ENCODE data around the gene FZD1.

DNA sequence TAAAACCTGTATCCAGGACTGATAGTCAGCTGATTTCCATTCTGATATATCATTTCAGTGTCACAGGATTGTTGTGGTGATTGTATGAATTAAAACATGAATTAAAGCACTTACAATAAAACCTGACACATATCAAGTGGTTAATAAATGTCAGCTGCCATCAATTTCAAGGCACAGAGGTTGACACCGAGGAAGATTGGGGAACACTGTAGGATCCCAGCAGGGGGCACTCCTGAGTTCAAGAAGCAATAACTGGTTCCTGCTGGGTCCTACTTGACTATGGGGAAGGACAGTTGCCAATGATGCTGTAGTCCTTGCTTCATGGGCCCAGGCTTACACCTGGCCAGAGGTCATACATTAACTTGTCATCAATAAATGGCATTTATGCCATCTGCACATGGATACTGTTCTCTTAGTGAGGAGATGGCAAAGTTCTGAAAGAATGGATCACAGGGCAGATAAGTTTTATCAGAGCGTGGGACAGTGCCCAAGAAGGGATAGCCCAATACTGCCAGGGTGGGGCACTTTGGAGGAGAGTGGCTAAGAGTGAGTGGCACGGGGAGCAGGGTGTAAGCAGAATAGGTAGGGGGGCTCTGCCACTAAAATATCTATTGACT is 24.1 kb downstream of the FZD1 start:
- TF ChIP-seq, protein P1, sequence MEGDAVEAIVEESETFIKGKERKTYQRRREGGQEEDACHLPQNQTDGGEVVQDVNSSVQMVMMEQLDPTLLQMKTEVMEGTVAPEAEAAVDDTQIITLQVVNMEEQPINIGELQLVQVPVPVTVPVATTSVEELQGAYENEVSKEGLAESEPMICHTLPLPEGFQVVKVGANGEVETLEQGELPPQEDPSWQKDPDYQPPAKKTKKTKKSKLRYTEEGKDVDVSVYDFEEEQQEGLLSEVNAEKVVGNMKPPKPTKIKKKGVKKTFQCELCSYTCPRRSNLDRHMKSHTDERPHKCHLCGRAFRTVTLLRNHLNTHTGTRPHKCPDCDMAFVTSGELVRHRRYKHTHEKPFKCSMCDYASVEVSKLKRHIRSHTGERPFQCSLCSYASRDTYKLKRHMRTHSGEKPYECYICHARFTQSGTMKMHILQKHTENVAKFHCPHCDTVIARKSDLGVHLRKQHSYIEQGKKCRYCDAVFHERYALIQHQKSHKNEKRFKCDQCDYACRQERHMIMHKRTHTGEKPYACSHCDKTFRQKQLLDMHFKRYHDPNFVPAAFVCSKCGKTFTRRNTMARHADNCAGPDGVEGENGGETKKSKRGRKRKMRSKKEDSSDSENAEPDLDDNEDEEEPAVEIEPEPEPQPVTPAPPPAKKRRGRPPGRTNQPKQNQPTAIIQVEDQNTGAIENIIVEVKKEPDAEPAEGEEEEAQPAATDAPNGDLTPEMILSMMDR (IDR thresholded peaks at IDR 0.05) = peak in 1 of 5 experiments; percentile 11
- no peak for TF ChIP-seq POLR2A (IDR thresholded peaks at IDR 0.05)
